HCT116 (cell line): Measurements from ENCODE around the gene RFWD3. TPM values are rescaled to one million over a fixed set of nuclear protein-coding genes. Genes with fewer than 3 reads are reported as not detected.
"Not testable (repeated sequence)": the region's sequence is repeated elsewhere in the genome, so short reads cannot be mapped to it uniquely, and the experiment has no call there.

Experiments
- ATAC-seq: fragments of 200-7000 bp; cut with Tn5 transposase; 2 replicates; pipeline ENCODE4 v1.9.1; 2020; ENCODE audit warnings: mild to moderate bottlenecking, moderate library complexity
- BruUV-seq: library from RNA; stranded (reverse); fragments of 400-500 nt; replicated peaks from 2 replicates; lab custom pipeline; 2021; lab: Mats Ljungman, UMichigan
- CTCF ChIA-PET: fragments of 300-600 bp; sonication (Branson Sonifier 250); formaldehyde crosslinking; loops from one replicate; lab custom pipeline; 2021; ENCODE audit warnings: antibody characterized with exemption; lab: Charles Lee
- POLR2A ChIA-PET: fragments of 300-600, 350-600 bp; sonication (Branson Sonifier 250); formaldehyde crosslinking; loops from one replicate; lab custom pipeline; 2021; ENCODE audit warnings: antibody characterized with exemption; lab: Charles Lee
- RAD21 ChIA-PET, 2 experiments: fragments of 300-600 bp; sonication (Branson Sonifier 250); formaldehyde crosslinking; loops; one replicate each; lab custom pipeline; 2023; ENCODE audit warnings: low total read pairs in 2 of 2; ENCODE audit not compliant: uncharacterized antibody in 2 of 2, unreplicated experiment in 2 of 2, low non-redundant PET in 1 of 2; lab: Charles Lee
- DNase-seq: peaks from one replicate; pipeline ENCODE4 v3.0.0-alpha.2; 2010; ENCODE audit warnings: low read depth, low spot score
- H2AFZ ChIP-seq: fragments of 200-600 bp; shearing (Covaris generic), sonication (generic); 2 replicates; pipeline ENCODE4 v1.6.1; 2017; ENCODE audit warnings: low read depth, mixed run types, mixed read lengths, antibody characterized with exemption, low read length; ENCODE audit not compliant: poor library complexity, severe bottlenecking
- H3K27ac ChIP-seq: 2 replicates; pipeline ENCODE4 v1.5.1; 2012; ENCODE audit warnings: low read depth, low read length
- H3K27me3 ChIP-seq: fragments of 200-600 bp; sonication (generic); 2 replicates; pipeline ENCODE4 v1.6.1; 2016; ENCODE audit warnings: mixed run types, low read length, mixed read lengths; ENCODE audit not compliant: insufficient read depth
- H3K36me3 ChIP-seq, 2 experiments: fragments of 200-500 bp in 1 of 2; fragments of 200-600 bp in 1 of 2; sonication (Bioruptor generic) in 1 of 2; sonication (generic) in 1 of 2; 2 replicates each; pipeline versions ENCODE4 v1.5.1 to v1.6.1; 2014 to 2016; ENCODE audit warnings: low read length in 2 of 2, inconsistent platforms in 1 of 2, mixed read lengths in 1 of 2, mixed run types in 1 of 2; ENCODE audit not compliant: insufficient read depth in 2 of 2, control insufficient read depth in 1 of 2
- H3K4me1 ChIP-seq, 2 experiments: fragments of 200-600 bp in 1 of 2; sonication (generic) in 1 of 2; 2 replicates each; pipeline versions ENCODE4 v1.5.1 to v1.6.1; 2012 to 2017; ENCODE audit warnings: low read length in 2 of 2, inconsistent platforms in 1 of 2, mild to moderate bottlenecking in 1 of 2, mixed read lengths in 1 of 2, mixed run types in 1 of 2, moderate library complexity in 1 of 2; ENCODE audit not compliant: insufficient read depth in 2 of 2, control insufficient read depth in 1 of 2
- H3K4me2 ChIP-seq: fragments of 200-600 bp; sonication (generic); 2 replicates; pipeline ENCODE4 v1.6.1; 2017; ENCODE audit warnings: mixed run types, low read length, mixed read lengths
- H3K4me3 ChIP-seq, 2 experiments: fragments of 200-600 bp in 1 of 2; sonication (generic) in 1 of 2; replicated peaks in 1 of 2; 2 replicates each; pipeline ENCODE4 v1.5.1; 2011 to 2016; ENCODE audit warnings: low read length in 2 of 2, control low read depth in 1 of 2, low read depth in 1 of 2, mild to moderate bottlenecking in 1 of 2, mixed read lengths in 1 of 2, mixed run types in 1 of 2
- H3K79me2 ChIP-seq: fragments of 200-600 bp; sonication (generic); 2 replicates; pipeline ENCODE4 v1.6.1; 2017; ENCODE audit warnings: mild to moderate bottlenecking, mixed run types, low read length, moderate library complexity, mixed read lengths; ENCODE audit not compliant: insufficient read depth
- H3K9ac ChIP-seq: fragments of 200-600 bp; sonication (generic); 2 replicates; pipeline ENCODE4 v1.6.1; 2016; ENCODE audit warnings: low read length, mixed read lengths
- H3K9me2 ChIP-seq: fragments of 200-600 bp; sonication (generic), shearing (Covaris generic); 2 replicates; pipeline ENCODE4 v1.6.1; 2017; ENCODE audit warnings: mixed run types, mild to moderate bottlenecking, moderate library complexity; ENCODE audit not compliant: insufficient read depth
- H3K9me3 ChIP-seq, 2 experiments: fragments of 200-500 bp in 1 of 2; fragments of 200-600 bp in 1 of 2; sonication (Bioruptor generic) in 1 of 2; sonication (generic) in 1 of 2; 2 replicates each; pipeline ENCODE4 v1.6.1; 2014 to 2017; ENCODE audit warnings: low read length in 2 of 2, mixed read lengths in 2 of 2, inconsistent platforms in 1 of 2, low read depth in 1 of 2, mild to moderate bottlenecking in 1 of 2, mixed run types in 1 of 2, moderate library complexity in 1 of 2; ENCODE audit not compliant: control insufficient read depth in 1 of 2, insufficient read depth in 1 of 2
- H4K20me1 ChIP-seq: fragments of 200-600 bp; sonication (generic), shearing (Covaris generic); 2 replicates; pipeline ENCODE4 v1.6.1; 2017; ENCODE audit warnings: mixed run types, mild to moderate bottlenecking, moderate library complexity; ENCODE audit not compliant: insufficient read depth
- CBX3 ChIP-seq: IDR thresholded peaks from 2 replicates; pipeline ENCODE4 v1.6.1; 2012; ENCODE audit warnings: low read depth
- CEBPB ChIP-seq: IDR thresholded peaks from 2 replicates; pipeline ENCODE4 v1.6.1; 2012; ENCODE audit warnings: low read depth
- EGR1 ChIP-seq: IDR thresholded peaks from 2 replicates; pipeline ENCODE4 v1.6.1; 2012; ENCODE audit warnings: low read depth
- EZH2 ChIP-seq: fragments of 200-600 bp; sonication (generic); IDR thresholded peaks from 2 replicates; pipeline ENCODE4 v1.6.1; 2017; ENCODE audit warnings: antibody characterized with exemption, mixed run types
- EZH2phosphoT487 ChIP-seq: fragments of 200-600 bp; IDR thresholded peaks from 2 replicates; pipeline ENCODE4 v1.6.1; 2018; ENCODE audit warnings: antibody characterized with exemption, borderline replicate concordance
- FOSL1 ChIP-seq: IDR thresholded peaks from 2 replicates; pipeline ENCODE4 v1.6.1; 2012; ENCODE audit warnings: low read depth
- JUND ChIP-seq: IDR thresholded peaks from 2 replicates; pipeline ENCODE4 v1.6.1; 2012
- POLR2A ChIP-seq: IDR thresholded peaks from 2 replicates; pipeline ENCODE4 v1.7.0; 2011; ENCODE audit warnings: borderline replicate concordance; ENCODE audit not compliant: insufficient read depth, insufficient read length; ENCODE audit errors: extremely low read depth
- POLR2AphosphoS5 ChIP-seq: IDR thresholded peaks from 2 replicates; pipeline ENCODE4 v1.6.1; 2011; ENCODE audit warnings: mild to moderate bottlenecking, low read depth, low read length, moderate library complexity
- RAD21 ChIP-seq: IDR thresholded peaks from 2 replicates; pipeline ENCODE4 v1.6.1; 2012; ENCODE audit warnings: low read depth, mild to moderate bottlenecking
- SIN3A ChIP-seq: IDR thresholded peaks from 2 replicates; pipeline ENCODE4 v1.6.1; 2012; ENCODE audit warnings: low read depth
- SP1 ChIP-seq: IDR thresholded peaks from 2 replicates; pipeline ENCODE4 v1.6.1; 2012; ENCODE audit warnings: low read depth
- YY1 ChIP-seq: IDR thresholded peaks from 2 replicates; pipeline ENCODE4 v1.6.1; 2011; ENCODE audit warnings: low read length, low read depth, moderate library complexity, mild to moderate bottlenecking; ENCODE audit not compliant: insufficient replicate concordance; ENCODE audit errors: extremely low read depth
- ZFX ChIP-seq: fragments of 450-650 bp; IDR thresholded peaks from 2 replicates; pipeline ENCODE4 v1.6.1; 2017
- intact Hi-C: fragments of 100-400 bp; cut with micrococcal nuclease; formaldehyde crosslinking; loops from 2 replicates; pipeline ENCODE4 v1.10.0; 2022
- total RNA-seq: library from RNA; stranded (reverse); gene quantifications from one replicate; pipeline ENCODE4 v1.2.1, GENCODE V29; 2021; ENCODE audit not compliant: unreplicated experiment
- TF ChIP-seq, protein P1 (sequence below): IDR thresholded peaks from 2 replicates; pipeline ENCODE4 v1.6.1; 2011; ENCODE audit warnings: mild to moderate bottlenecking, low read length, moderate library complexity; ENCODE audit not compliant: insufficient replicate concordance; ENCODE audit errors: extremely low read depth
- TF ChIP-seq, protein P2 (sequence below), 3 experiments: fragments of 200-600 bp in 1 of 3; sonication (generic) in 1 of 3; IDR thresholded peaks in 2 of 3; conservative IDR thresholded peaks in 1 of 3; 2 replicates each; pipeline ENCODE4 v1.5.1; 2012 to 2017; ENCODE audit warnings: low read depth in 2 of 3, low read length in 2 of 3, antibody characterized with exemption in 1 of 3, borderline replicate concordance in 1 of 3, control low read depth in 1 of 3, mild to moderate bottlenecking in 1 of 3, mixed read lengths in 1 of 3, mixed run types in 1 of 3, moderate library complexity in 1 of 3; ENCODE audit not compliant: insufficient read depth in 1 of 3
- TF ChIP-seq, protein P3 (sequence below): IDR thresholded peaks from 2 replicates; pipeline ENCODE4 v1.6.1; 2012
- TF ChIP-seq, protein P4 (sequence below): IDR thresholded peaks from 2 replicates; pipeline ENCODE4 v1.6.1; 2012

RFWD3 gene
- total RNA-seq, 1 experiment from 2014 or later, result 83.6 TPM

DNA sequence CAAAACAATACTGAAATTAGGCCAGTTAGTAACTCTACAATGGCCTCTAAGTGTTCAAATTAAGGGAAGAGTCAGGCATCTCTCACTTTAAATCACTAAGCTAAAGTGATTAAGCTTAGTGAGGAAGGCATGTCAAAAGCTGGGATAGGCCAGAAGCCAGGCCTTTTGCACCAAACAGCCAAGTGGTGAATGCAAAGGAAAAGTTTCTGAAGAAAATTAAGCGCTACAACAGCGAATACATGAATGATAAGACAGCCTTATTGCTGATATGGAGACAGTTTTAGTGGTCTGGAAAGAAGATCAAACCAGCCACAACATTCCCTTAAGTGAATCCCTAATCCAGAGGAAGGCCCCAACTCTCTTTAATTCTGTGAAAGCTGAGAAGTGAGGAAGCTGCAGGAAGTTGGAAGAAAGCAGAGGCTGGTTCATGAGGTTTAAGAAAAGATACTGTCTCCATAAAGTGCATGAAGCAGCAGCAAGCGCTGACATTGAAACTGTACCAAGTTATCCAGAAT lies 12.1 kb downstream of the RFWD3 start:
- RAD21 ChIA-PET, result no interaction called here

DNA sequence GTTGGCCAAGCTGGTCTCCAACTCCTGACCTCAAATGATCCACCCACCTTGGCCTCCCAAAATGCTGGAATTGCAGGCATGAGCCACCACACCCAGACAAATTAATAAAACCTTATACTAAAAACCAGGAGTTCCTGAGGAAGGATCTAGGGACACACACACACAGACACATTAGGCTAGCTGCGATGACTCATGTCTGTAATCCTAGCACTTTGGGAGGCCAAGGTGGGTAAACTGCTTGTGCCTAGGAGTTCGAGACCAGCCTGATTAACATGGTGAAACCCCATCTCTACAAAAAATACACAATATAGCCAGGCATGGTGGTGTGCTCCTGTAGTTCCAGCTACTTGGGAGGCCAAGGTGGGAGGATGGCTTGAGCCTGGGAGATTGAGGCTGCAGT lies 13.8 kb downstream of the RFWD3 start:
- H3K36me3 ChIP-seq, result peaks cover 49 to 62% of the 10 kb centered on the region in 2 experiments
- H2AFZ ChIP-seq, H3K4me3 ChIP-seq, ATAC-seq, H3K27ac ChIP-seq, H3K9ac ChIP-seq, BruUV-seq, DNase-seq, H3K9me2 ChIP-seq, H3K4me2 ChIP-seq, RAD21 ChIA-PET, H3K9me3 ChIP-seq, H3K4me1 ChIP-seq, H3K27me3 ChIP-seq: not testable (repeated sequence)
- ChIA-PET CTCF (interaction anchor here (0.5 kb wide), 1 partner anchor 11 kb away, joined by 5 read pairs; no protein-coding TSS in a partner anchor), POLR2A (interaction anchor here (1.7 kb wide), 1 partner anchor 14 kb away, joined by 6 read pairs; the partner anchor contains the start of gene RFWD3)
- intact Hi-C loops, result loop anchor here (10.0 kb wide), 1 partner anchor 348 kb away; no protein-coding TSS in a partner anchor
- peaks cover 36% of the 10 kb centered on the region; the same call in 1 of the 2 replicates for H4K20me1 ChIP-seq
- H3K79me2 ChIP-seq, result peaks cover 100% of the 10 kb centered on the region

More for the DNA sequence above, 12.1 kb downstream of the RFWD3 start:
- POLR2A ChIA-PET, result no interaction called here
- peaks cover 100% of the 10 kb centered on the region for H3K79me2 ChIP-seq
- DNase-seq (no peak), ATAC-seq (no peak)
- H3K9me3 ChIP-seq, result no peaks in the 10 kb centered on the region
- H2AFZ ChIP-seq, result no peak overlapping the region
- CTCF ChIA-PET, result no interaction called here
- peaks cover 51 to 63% of the 10 kb centered on the region in 2 experiments for H3K36me3 ChIP-seq
- BruUV-seq, result no TSS peak
- no peak overlapping the region for H3K4me3 ChIP-seq
- H4K20me1 ChIP-seq, result peaks cover 38% of the 10 kb centered on the region; the same call in 1 of the 2 replicates
- intact Hi-C loops, result loop anchor here (10.0 kb wide), 1 partner anchor 350 kb away; no protein-coding TSS in a partner anchor
- TF ChIP-seq SIN3A (no peak), SP1 (no peak), EGR1 (no peak), FOSL1 (no peak), POLR2A (no peak), YY1 (no peak), EZH2phosphoT487 (no peak), RAD21 (no peak), CBX3 (no peak), ZFX (no peak), POLR2AphosphoS5 (no peak), CEBPB (no peak), JUND (no peak), EZH2 (no peak)
- TF ChIP-seq, protein P1, sequence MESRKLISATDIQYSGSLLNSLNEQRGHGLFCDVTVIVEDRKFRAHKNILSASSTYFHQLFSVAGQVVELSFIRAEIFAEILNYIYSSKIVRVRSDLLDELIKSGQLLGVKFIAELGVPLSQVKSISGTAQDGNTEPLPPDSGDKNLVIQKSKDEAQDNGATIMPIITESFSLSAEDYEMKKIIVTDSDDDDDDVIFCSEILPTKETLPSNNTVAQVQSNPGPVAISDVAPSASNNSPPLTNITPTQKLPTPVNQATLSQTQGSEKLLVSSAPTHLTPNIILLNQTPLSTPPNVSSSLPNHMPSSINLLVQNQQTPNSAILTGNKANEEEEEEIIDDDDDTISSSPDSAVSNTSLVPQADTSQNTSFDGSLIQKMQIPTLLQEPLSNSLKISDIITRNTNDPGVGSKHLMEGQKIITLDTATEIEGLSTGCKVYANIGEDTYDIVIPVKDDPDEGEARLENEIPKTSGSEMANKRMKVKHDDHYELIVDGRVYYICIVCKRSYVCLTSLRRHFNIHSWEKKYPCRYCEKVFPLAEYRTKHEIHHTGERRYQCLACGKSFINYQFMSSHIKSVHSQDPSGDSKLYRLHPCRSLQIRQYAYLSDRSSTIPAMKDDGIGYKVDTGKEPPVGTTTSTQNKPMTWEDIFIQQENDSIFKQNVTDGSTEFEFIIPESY, result no peak
- TF ChIP-seq, protein P2, sequence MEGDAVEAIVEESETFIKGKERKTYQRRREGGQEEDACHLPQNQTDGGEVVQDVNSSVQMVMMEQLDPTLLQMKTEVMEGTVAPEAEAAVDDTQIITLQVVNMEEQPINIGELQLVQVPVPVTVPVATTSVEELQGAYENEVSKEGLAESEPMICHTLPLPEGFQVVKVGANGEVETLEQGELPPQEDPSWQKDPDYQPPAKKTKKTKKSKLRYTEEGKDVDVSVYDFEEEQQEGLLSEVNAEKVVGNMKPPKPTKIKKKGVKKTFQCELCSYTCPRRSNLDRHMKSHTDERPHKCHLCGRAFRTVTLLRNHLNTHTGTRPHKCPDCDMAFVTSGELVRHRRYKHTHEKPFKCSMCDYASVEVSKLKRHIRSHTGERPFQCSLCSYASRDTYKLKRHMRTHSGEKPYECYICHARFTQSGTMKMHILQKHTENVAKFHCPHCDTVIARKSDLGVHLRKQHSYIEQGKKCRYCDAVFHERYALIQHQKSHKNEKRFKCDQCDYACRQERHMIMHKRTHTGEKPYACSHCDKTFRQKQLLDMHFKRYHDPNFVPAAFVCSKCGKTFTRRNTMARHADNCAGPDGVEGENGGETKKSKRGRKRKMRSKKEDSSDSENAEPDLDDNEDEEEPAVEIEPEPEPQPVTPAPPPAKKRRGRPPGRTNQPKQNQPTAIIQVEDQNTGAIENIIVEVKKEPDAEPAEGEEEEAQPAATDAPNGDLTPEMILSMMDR (IDR thresholded peaks at IDR 0.05 in 2 of 3, conservative IDR thresholded peaks at IDR 0.05 in 1 of 3; ENCODE audit: borderline replicate concordance in 1 of 3, insufficient read depth in 1 of 3, low read depth in 2 of 3, low read length in 2 of 3), result no peak
- TF ChIP-seq, protein P3, sequence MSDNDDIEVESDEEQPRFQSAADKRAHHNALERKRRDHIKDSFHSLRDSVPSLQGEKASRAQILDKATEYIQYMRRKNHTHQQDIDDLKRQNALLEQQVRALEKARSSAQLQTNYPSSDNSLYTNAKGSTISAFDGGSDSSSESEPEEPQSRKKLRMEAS, result no peak
- TF ChIP-seq, protein P4, sequence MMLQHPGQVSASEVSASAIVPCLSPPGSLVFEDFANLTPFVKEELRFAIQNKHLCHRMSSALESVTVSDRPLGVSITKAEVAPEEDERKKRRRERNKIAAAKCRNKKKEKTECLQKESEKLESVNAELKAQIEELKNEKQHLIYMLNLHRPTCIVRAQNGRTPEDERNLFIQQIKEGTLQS, result no peak
- H3K9me2 ChIP-seq, result no peaks in the 10 kb centered on the region
- H3K9ac ChIP-seq, result no peak overlapping the region
- no peak overlapping the region for H3K4me2 ChIP-seq
- H3K27me3 ChIP-seq, result no peaks in the 10 kb centered on the region
- H3K4me1 ChIP-seq, result peaks cover 2 to 7% of the 10 kb centered on the region in 2 experiments; a peak in 3 of 4 replicates
- H3K27ac ChIP-seq, result no peak overlapping the region
